ENCODE results near the gene MBNL1.

MBNL1 gene

DNA sequence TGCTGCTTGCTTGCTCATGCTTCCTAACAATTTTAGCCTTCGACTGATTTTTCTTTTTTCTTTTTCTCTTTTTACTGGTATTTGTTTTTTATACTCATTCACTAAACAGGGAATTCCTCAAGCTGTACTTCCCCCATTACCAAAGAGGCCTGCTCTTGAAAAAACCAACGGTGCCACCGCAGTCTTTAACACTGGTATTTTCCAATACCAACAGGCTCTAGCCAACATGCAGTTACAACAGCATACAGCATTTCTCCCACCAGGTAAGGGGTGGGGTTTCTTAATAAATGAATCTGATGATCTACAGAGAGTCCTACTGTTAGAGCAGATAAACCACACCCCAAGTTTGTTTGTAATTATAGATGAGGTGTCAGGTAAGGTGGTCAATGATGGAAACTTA is 178.8 kb downstream of the MBNL1 start:
- TF ChIP-seq CTCF (conservative IDR thresholded peaks at IDR 0.05; ENCODE audit: control insufficient read depth, insufficient read depth, low read depth, low read length): no peak
- H3K4me3 ChIP-seq (ENCODE audit: control insufficient read depth, low read depth, low read length): no peak overlapping the region
- DNase-seq (ENCODE audit: low read depth): no peak

DNA sequence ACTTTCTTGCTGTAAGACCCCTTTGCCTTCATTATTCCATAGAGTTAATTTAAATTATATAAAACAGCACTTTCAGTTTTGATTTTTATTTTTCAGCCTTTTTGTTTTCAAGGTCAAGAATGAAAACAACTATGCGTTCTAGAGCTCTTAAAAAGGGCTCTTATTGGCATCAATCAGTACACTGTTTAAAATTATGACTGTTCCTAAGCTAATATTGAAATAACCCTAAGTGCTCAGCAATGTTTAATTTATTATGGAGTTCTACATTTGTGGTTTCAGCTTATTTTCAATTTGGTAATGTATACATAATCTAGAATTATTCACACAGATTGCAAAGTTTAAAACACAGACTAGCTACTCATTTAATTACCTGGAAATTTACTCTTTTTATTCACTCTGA is 179.4 kb downstream of the MBNL1 start:
- no peak for TF ChIP-seq CTCF (conservative IDR thresholded peaks at IDR 0.05; ENCODE audit: control insufficient read depth, insufficient read depth, low read depth, low read length)
- H3K4me3 ChIP-seq (ENCODE audit: control insufficient read depth, low read depth, low read length): no peak overlapping the region
- no peak for DNase-seq (ENCODE audit: low read depth)

DNA sequence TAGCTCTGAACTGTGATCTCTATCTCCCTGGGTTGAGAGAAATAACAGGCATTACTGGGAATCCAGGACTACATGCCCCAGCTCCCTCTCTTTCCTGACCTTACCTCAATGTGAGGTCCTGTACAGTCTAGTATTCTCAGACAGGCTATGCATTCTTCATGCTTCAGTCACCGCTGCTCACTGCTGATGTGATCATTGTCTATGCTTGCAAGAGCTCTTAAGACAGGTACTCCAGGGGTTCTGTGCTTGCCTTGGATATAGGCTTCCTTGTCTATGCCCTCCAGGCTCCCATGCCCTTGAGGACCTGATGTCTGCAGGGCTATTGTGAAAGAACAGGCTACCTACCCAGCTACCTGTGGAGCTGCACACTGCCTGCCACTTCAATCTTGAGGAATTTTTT is 183.6 kb downstream of the MBNL1 start:
- no peak for TF ChIP-seq CTCF (conservative IDR thresholded peaks at IDR 0.05; ENCODE audit: control insufficient read depth, insufficient read depth, low read depth, low read length)
- DNase-seq (ENCODE audit: low read depth): no peak
- no peak overlapping the region for H3K4me3 ChIP-seq (ENCODE audit: control insufficient read depth, low read depth, low read length)

DNA sequence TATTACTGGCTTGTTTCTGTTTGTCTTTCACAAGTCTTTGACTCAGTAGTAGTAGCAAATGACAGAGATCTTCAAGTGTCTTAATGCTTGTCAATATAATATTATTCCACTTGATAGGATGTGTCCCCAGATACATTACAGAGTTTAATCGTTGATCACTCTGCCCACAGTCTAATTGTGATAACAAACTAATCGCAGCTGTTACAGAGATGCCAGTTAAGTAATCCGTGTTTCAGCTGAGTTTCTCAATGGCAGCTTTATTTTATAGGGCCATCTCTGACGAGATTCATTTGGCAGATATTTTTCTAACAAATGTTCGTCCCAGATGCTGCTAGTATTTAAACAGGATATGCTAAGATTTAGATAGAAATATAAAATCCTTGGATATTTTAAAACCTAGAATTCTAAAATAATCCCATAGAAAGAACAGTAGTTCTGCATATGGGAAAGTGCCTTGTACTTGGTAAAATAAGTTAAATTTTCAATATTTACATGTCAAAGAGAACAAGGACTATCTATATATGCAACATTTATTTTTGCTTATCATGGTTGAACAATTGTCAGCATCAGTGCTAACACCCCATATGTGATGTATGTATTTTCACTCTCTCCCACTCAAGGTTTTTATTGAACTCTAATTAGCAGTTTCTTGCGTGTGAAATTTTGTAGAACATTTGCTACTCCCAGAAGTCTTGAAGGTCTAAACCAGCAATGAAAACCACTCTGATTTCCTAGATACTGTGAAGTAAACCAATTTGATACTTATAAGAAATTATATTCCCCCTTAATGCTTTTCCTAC is 185.5 kb downstream of the MBNL1 start:
- no peak for DNase-seq (ENCODE audit: low read depth)
- no peak overlapping the region for H3K4me3 ChIP-seq (ENCODE audit: control insufficient read depth, low read depth, low read length)
- TF ChIP-seq CTCF (conservative IDR thresholded peaks at IDR 0.05; ENCODE audit: control insufficient read depth, insufficient read depth, low read depth, low read length): no peak

DNA sequence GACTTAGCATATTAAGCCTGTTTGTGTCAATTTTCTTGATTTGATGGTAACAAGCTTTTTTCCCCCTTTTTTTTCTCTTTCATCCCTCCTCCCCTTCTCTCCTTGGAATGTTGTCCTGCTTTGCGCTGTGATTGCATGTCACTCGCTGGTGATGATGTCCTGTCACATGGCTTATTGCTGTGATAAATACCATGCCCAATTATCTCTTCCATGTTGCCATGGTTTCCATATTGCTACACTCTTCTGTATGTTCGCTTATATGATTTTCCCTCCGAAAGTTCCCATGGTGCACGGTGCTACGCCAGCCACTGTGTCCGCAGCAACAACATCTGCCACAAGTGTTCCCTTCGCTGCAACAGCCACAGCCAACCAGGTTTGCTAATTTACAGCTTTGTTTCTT is 187.3 kb downstream of the MBNL1 start:
- no peak for TF ChIP-seq CTCF (conservative IDR thresholded peaks at IDR 0.05; ENCODE audit: control insufficient read depth, insufficient read depth, low read depth, low read length)
- no peak overlapping the region for H3K4me3 ChIP-seq (ENCODE audit: control insufficient read depth, low read depth, low read length)
- no peak for DNase-seq (ENCODE audit: low read depth)

- TF ChIP-seq CTCF (conservative IDR thresholded peaks at IDR 0.05; ENCODE audit: control insufficient read depth, insufficient read depth, low read depth, low read length): no peak
- no peak overlapping the region for H3K4me3 ChIP-seq (ENCODE audit: control insufficient read depth, low read depth, low read length)
- DNase-seq (ENCODE audit: low read depth): no peak
Measured at GRCh38 chr3:152457500-152458375, 189.0 kb downstream of the MBNL1 start.
